Right renal pelvis (tissue), 4 donors: ENCODE data around the gene SLC24A3. TPM values are rescaled to one million over a fixed set of nuclear protein-coding genes. Genes with fewer than 3 reads are reported as not detected.
"Not testable (repeated sequence)": the region's sequence is repeated elsewhere in the genome, so short reads cannot be mapped to it uniquely, and the experiment has no call there.

ENCODE experiments used
- DNase-seq, 4 donors: peaks; one replicate each; pipeline ENCODE4 v3.0.0-alpha.2; 2013; ENCODE audit warnings: low read depth in 4 of 4, low spot score in 3 of 4, missing footprints in 1 of 4
- polyA plus RNA-seq, 4 donors: library from polyadenylated mRNA; unstranded; fragments of 120-200 nt; gene quantifications; one replicate each; pipeline ENCODE4 v1.2.1, GENCODE V29; 2013; ENCODE audit not compliant: insufficient read length in 4 of 4

SLC24A3 gene
- polyA plus RNA-seq, 4 donors = 4.5 to 5.9 (median 4.6) TPM

DNA sequence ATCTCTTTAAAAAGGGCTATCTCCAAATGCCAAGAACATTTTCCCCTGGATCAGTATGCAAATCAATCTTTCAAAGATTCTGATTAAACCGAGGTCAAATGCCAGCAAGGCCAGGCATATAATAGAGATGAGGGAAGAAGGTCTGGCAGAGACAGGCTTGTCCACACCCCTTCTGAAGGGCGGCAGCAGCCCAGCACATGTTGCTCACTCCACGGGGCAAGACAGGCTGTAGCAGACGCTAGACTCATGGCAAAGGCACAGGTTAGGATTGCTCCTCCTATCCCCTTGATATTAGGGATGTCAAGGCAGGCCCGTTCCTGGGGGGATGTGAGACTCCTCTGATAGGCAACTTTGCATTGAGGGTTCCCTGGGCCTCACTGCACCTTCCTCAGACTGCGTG, 440.9 kb downstream of the SLC24A3 start:
- DNase-seq = no peak

DNA sequence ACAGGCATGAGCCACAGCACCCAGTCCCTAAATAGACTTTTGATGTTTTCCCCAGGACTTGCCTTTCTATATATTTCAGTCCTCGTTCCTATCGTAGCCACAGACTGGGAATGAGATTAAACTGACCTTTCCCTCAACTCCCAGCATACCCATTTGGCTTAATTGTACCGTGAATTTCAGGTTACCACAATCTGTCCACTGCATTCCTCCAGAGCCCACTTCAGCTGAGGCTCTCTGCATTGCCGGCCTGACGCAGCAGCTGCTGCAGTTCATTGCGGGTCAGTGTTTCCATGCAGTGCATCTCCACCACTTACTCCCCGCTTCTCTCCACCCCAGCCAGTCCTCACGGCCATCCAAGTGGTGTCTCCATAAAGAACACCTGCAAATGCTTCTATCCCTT, 442.5 kb downstream of the SLC24A3 start:
- DNase-seq = no peak

DNA sequence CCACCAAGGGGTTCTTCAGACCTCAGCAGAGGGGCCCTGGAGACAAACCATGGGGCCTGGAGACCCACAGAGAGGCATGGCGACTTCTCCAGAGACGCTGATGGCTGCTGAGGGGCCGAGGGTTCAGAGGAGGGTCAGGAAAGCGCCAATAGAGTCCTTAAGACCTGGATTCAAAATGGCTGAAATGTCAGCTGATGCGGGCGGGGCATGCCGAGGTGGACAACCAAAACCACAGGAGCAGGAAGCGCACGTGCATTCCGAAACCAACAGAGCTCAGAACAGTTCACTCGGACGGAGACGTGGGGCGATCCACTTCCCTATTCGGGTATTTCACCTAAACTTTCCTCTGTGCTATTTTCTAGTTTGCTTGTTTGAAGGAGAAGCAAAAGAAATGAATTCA, 445.7 kb downstream of the SLC24A3 start:
- DNase-seq = no peak

DNA sequence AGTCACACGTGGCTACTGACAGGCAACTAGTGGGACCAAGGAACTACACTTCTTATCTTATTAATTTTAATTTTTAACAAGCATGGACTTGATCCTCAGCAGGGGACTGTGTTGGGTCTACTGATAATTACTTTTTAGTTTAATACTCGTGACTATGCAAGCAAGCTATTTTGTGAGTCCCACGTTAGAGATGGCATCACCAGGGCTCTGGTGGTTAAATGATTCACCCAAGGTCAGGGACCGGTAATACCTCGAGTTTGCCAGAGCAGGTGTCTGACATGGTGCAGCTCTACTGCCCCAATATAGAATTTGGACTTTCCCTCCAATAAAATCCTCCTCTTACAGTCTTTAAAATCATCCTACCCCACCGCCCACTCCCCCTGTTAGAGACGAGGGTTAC, 447.0 kb downstream of the SLC24A3 start:
- no peak for DNase-seq

DNA sequence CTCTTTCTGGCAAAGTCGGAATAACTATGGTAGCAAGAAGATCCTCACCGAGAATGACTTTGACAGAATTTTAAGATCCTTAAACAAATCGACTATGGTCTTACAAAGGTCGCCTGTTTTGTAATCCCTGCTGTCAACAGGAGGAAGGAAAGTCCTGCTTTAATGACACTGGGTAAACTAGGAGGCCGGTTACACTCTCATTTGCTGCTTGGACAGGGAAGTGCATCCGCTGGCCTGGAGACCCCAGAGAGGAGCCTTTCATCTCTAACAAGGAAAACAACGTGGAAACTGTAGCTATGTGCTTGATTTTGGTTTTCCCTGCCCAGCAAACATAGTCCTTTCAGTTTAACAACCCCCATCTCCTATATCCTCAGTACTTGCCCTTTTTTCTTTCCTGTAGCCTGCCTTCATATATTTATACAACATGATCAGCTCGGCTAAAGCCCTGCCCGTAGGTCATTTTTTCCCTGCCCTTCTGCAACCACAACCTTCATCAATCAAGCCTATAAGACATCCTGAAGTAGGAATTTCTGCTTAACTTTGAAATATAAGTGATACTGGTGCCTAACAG, 448.5 kb downstream of the SLC24A3 start:
- no peak for DNase-seq

DNA sequence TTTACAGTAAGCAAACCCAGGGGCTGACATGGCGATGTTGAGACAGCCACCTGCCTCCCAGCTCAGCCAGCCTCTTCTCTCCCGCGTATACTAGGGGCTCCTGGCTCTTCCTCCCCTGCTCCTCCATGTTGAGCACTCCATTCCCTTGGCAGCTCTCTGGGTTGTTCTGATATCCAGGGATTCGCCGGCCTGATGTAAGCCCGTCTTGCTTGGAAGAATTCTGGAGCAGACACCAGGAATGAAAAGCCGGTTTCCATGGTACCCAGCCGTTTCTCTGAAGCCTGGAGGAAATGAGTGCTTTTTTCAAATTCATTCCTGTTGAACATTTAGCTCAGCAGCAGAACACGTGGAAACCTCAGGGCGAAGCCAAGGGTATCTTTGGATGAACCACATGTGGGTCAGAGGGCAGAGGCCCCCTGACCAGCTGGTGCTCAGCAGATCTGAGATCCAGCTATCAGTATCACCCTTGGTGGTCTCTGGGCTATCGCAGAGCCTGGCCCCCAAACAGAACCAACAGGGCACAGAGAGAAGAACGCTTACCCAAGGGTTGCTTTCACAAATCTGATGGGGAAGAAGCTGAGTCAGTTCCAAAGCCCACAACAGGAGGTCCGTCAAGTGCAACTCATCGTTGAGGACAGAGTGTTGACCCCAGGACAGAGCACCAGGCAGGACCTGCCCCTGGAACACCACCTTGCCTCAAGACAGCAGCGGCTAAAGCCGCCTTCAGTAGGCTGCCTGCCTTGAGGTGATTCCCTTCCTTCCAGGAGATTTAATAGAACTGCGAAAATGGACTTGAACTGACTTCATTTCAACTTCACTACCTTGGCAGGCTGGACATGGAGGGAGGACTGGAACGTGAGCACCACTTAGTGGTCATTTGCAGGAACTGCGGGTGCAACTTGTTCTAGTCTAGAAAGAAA, 449.5 kb downstream of the SLC24A3 start:
- peak; percentile 54 to 70 (median 63) for DNase-seq

DNA sequence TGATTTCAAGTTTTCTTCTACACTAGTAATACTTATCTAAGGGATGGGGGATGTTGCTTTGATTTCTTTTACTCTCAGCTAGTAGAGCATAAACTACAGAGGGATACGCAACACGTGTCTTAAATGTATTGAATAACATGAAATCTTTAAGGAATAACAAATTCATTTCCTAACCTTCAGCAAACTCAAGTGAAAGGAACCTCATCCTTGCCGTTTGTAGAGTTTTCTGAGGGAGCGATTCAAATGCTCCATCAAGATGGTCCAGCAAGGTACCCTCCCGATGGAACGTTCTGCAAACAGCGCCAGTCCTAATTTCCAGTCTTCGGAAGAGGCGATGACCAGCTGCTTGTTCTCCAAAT, 450.2 kb downstream of the SLC24A3 start:
- DNase-seq = no peak

DNA sequence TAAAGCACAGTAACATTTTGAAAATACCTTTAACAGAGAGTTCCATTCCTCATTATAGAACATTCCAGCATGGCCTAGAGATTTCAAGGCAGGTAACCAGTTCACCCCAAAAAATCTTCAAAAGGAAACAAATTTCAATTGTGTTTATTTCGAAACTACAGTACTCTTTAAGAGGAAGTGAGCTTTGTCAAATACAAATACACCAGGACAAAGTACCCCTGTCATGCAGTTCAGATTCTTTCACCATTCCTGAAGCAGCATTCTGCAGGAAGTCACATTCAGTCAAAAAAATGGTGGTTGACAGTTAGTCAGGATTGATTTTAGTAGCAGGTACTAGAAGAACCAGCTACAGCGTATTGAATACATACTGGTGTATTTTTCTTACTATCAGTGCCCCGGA, 456.0 kb downstream of the SLC24A3 start:
- no peak for DNase-seq

DNA sequence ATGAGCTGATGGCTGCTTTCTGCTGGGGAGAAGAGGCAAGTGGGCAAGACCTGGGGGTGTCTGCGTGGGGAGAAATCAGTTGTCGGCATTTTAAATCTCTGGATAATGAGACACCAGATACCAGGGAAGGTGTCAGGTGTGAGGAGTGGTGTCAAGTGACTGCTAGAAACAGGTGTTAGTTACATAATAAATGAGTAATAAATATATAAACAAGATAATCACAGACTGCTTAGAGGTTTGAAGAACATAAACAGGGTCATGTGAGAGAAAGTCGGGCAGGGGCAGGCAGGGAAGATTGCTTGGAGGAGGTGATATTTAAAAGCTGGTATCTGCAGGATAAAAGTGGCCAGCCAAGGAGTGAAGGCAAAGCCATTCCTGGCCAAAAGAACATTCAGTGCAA, 458.4 kb downstream of the SLC24A3 start:
- no peak for DNase-seq

DNA sequence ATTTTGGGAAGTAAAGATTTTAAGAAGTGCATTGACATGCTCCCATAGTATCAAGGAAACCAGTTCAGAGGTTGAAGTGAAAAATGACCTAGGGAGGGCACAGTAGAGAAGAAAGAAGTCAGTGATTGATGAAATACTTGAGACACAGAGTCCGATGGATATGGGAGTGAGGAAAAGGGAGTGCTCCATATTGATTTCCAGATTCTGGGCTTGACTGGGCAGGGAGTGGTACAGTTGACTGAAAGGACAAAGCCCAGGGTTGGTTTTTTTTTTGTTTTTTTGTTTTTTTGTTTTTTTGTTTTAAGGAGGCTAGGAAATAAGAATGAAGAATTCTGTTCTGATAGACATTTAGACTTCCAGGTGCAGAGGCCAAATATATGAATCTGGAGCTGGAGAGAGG, 458.9 kb downstream of the SLC24A3 start:
- no peak for DNase-seq

DNA sequence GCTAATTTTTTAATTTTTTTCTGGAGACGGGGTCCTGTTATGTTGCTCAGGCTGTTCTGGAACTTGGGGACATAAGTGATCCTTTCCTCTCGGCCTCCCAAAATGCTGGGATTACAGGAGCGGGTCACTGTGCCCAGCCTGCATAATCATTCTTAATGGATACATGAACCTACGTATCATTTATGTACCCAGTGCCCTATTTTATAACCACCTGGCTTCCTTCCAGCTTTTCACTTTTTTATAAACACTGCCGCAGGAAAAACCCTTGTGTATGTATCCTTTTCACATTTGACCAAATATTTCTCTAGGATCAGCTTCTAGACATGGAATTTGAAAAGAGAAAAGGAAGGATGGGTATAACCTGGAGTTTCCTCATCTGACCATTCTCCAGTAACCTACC, 460.1 kb downstream of the SLC24A3 start:
- no peak for DNase-seq

DNA sequence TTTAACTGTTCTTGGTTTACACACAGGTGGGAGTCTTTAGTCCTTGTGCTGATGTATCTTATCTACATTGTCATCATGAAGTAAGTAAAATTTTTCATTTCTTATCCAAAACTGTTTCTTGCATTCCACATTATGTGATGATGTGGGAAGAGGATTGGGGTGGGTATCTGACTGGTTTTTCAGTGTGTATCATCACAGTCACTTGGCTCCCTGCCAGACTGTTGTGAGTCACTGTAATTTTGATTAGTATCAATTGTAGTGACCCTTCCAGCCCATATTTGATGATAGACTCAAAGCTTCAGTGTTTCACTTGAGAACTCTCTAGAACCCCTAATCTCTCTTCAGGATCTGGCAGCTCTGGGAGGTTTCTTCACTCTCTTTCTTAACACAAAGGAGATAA, 461.1 kb downstream of the SLC24A3 start:
- no peak for DNase-seq

DNA sequence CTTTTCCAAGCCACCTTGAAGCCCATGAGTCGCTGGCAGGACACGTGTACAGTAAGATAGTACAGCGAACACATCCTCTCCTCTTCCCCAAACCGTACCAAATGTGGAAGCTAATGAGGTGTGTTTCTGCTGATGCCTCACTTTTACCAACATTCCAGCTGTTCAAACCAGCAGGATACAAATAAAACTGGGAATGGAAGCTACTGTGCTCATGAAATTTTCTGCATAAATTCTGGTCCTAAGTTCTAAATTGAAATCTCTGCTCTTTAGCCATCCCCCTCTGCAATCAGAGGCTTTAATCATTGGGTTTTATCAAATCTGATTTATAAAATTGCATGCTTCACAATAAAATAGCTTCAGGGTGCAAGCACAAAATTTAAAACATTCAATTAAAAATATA, 463.8 kb downstream of the SLC24A3 start:
- no peak for DNase-seq

DNA sequence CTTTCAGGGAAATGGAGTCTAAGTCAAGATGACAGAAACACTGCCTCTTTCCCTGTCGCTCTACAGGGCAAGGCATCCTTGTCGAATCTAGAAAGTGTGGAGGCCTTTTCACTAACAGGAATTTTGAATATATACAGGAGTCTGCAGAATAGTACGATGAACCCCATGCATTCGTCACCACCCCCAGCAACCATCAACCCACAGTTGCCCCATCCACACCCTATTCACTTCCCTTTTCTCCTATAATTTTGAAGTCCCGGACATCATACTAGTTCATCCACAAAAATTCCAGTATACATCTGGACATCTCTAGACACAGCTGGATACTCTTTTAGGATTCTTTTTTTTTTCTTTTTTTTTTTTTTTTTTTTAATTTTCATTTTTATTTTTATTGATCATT, 464.9 kb downstream of the SLC24A3 start:
- no peak for DNase-seq

DNA sequence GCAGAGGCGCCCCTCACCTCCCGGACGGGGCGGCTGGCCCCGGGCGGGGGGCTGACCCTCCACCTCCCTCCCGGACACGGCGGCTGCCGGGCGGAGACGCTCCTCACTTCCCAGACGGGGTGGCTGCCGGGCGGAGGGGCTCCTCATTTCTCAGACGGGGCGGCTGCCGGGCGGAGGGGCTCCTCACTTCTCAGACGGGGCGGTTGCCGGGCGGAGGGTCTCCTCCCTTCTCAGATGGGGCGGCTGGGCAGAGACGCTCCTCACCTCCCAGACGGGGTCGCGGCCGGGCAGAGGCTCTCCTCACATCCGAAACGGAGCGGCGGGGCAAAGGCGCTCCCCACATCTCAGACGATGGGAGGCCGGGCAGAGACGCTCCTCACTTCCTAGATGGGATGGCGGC, 466.1 kb downstream of the SLC24A3 start:
- not testable (repeated sequence) for DNase-seq

DNA sequence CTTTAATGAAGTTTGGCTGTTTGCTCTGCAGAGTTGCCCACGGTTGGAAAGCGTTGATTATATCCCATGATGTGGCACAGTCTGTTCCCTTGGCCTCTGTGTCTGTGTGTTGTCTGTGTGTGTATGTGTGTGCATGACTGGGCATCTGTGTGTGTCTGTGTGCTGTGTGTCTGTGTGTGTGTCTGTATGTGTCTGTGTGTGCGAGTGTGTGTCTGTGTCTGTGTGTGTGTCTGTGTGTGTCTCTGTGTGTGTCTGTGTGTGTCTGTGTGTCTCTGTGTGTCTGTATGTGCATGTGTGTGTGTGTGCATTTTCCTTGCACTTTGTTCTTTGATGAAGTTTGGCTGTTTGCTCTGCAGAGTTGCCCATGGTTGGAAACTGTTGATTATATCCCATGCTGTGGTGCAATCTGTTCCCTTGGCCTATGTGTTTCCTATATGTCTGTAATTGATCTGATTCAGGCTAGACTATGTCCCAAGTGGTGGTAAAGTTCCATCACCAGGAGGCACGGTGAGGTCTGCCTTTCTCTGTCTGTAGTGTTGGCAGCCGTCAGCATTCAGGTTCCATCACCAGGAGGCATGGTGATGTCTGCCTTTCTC, 467.6 kb downstream of the SLC24A3 start:
- DNase-seq = no peak

DNA sequence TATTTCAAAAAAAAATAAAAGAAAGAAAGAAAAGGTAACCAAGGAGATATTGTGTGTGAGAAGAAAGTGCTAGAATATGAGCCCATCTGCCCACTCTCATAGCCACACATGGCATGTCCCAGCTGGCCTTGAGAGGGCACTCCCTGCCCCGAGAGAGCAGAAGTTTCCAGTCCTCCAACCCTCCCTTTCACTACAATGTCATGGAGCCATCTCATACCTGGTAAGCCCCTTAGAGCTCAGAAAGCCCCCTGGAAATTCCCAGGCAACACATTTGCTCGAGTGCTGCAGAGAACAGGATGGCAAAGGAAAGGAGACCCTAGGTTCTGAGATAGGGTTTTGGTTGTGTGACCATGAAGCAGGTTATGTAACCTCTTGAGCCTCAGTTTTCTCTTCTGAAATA, 469.8 kb downstream of the SLC24A3 start:
- no peak for DNase-seq

DNA sequence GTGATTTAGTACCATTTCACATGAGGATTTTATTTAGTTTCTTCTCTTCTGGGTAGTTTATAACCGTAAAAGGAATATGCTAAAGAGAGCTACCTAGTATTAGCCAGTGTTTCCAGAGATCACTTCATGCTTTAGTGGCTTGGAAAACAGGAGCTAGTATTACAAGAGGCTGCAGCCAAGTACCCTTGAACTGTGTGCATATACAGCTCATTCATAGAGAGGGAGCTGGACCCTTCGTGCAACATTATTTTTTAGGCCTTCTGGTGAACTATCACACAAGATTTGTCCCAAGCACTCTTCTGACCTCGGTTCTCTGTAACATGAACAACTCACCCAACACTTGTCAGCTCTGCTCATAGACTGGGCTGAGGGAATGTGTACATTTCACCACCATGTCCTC, 470.7 kb downstream of the SLC24A3 start:
- DNase-seq = no peak

DNA sequence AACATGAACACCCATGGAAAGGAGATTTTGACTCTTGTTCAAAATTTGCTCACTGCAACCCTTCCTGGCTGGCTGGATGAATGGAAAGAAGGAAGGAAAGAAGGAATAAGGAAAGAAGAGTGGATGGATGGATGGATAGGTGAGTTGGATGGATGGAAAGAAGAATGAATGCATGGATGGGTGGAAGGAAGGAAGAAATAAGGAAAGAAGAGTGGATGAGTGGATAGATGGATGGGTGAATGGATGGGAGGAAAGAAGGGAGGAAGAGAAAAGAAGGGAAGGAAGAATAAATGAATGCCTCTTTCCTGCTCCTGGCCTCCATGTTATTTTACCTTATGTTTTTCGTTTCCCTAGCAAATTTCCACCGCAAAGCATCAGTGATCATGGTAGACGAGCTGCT, 471.4 kb downstream of the SLC24A3 start:
- DNase-seq = no peak

DNA sequence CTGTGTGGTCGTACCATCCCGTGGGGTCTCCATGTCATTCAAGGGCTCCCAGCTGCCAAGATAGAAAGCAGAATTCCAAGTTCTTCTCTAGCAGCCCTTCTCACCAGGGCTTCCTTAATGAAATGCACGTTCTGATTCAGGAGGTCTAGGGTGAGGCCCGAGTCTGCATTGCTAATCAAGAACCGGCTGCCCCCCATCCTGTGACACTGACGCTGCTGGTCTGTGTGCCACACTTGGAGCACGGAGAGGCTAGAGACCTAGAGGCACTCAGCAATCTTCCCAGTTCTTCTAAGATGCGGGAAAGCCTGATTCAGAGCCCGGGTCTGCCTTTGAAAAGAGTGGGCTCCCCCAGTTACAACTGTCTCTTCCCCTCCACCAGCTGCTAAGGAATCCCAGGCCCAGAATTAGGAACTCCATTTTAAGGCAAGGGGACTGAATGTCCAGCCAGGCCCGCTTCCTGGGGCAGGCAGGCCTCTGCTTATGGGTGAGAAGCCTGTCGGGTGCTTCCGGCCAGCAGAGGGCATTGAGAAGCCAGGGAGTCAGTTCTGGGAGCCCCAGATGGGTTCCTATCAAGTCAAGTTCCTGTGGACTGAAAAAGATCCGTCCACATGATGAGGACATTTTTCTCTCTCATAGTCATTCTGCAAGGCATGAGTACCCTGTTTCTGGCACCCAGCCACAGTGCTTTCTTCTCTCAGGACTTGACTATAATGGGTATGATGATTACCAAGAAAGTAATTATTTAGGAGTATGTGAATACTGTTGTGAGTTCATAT, 475.8 kb downstream of the SLC24A3 start:
- DNase-seq = no peak

DNA sequence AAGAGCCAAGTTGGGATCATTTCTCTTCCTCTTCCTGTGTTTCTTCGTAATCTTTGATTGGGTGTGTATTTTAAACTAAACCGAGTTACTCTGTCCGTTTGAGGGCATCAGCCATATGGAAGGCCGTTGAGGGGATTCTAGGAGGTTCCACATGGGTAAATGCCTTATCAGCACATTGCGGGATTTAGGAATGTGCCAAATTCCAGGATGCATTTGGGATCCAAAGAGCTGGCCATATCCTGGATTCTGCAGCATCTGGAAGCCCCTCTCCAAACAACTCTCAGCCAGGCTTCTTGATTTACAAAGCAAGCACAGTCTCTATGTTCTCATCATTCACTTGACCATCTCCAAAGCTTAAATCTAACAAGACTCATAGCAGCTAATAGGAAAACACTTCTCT, 478.0 kb downstream of the SLC24A3 start:
- DNase-seq = no peak
